ENCODE measurements around the gene SCNN1G. TPM values are rescaled to one million over a fixed set of nuclear protein-coding genes. Genes with fewer than 3 reads are reported as not detected.
A peak's percentile ranks its signal among the peaks of the same experiment; 100 is the strongest.

SCNN1G gene
- total and polyA plus RNA-seq, 2 of the 13 experiments (the other 11 are each of a cell fraction or from before 2014, with no cell fraction given), result not detected

DNA sequence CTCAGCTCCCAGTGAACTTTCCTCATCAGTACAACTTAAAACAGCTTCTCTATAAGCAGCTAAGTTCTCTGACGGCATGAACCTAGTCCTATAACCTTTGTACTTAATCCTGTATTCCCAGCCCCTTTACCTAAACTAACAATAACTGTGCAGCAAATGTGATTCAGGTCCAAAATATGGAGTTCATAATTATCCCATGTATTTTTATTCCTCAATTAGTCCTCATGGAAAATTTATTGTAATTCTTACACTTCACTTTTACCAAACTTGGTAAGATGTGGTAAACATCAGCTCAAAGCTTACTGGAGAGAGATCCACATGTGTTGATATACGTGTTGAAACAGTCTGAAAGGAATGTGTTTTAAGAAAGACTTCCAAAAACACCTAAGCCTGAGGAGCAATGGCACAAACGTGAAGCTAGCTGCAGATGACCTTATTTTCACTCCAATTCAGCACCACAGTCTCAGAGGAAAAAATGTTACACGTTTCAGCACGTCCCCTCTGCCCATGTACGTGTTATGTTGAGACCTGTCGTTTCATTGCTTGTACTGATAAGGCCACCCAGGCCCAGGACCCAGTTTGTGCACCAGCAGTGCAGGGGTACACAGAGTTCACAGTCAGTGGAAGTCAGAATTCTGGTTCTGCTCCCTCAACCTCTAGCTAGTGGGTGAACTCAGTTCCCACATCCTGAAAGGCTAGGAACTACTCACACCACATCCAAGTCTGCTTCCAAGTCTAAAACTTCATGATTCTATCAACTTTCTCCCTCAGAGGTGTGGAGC lies 40.4 kb upstream of the SCNN1G start (continued):
- TF ChIP-seq ZNF646 (CRISPR knock-in tag; IDR thresholded peaks at IDR 0.05) (peak; percentile 28; the same call in 1 of the 2 replicates), ZNF33A (CRISPR knock-in tag; IDR thresholded peaks at IDR 0.05; ENCODE audit: borderline replicate concordance) (no peak), ZFP1 (CRISPR knock-in tag; IDR thresholded peaks at IDR 0.05) (no peak), RBM22 (optimal IDR thresholded peaks at IDR 0.05; ENCODE audit: low read length) (peak; percentile 30), ZNF564 (CRISPR knock-in tag; IDR thresholded peaks at IDR 0.05) (no peak), ELF4 (CRISPR knock-in tag; IDR thresholded peaks at IDR 0.05; ENCODE audit: borderline replicate concordance) (no peak), TAF1 (CRISPR knock-in tag; IDR thresholded peaks at IDR 0.05) (no peak), MED13 (CRISPR knock-in tag; IDR thresholded peaks at IDR 0.05) (no peak), ZFP36L1 (CRISPR knock-in tag; IDR thresholded peaks at IDR 0.05) (no peak), ZBTB21 (CRISPR knock-in tag; IDR thresholded peaks at IDR 0.05) (peak; percentile 53), ARID4A (CRISPR knock-in tag; IDR thresholded peaks at IDR 0.05; ENCODE audit: borderline replicate concordance) (peak; percentile 57; the same call in 1 of the 2 replicates)
- TF ChIP-seq, protein P1, sequence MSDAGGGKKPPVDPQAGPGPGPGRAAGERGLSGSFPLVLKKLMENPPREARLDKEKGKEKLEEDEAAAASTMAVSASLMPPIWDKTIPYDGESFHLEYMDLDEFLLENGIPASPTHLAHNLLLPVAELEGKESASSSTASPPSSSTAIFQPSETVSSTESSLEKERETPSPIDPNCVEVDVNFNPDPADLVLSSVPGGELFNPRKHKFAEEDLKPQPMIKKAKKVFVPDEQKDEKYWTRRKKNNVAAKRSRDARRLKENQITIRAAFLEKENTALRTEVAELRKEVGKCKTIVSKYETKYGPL (CRISPR knock-in tag; IDR thresholded peaks at IDR 0.05), result no peak
- TF ChIP-seq, protein P2, sequence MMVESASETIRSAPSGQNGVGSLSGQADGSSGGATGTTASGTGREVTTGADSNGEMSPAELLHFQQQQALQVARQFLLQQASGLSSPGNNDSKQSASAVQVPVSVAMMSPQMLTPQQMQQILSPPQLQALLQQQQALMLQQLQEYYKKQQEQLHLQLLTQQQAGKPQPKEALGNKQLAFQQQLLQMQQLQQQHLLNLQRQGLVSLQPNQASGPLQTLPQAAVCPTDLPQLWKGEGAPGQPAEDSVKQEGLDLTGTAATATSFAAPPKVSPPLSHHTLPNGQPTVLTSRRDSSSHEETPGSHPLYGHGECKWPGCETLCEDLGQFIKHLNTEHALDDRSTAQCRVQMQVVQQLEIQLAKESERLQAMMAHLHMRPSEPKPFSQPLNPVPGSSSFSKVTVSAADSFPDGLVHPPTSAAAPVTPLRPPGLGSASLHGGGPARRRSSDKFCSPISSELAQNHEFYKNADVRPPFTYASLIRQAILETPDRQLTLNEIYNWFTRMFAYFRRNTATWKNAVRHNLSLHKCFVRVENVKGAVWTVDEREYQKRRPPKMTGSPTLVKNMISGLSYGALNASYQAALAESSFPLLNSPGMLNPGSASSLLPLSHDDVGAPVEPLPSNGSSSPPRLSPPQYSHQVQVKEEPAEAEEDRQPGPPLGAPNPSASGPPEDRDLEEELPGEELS (CRISPR knock-in tag; IDR thresholded peaks at IDR 0.05), result peak; percentile 51; the same call in 1 of the 2 replicates
- TF ChIP-seq, protein P3, sequence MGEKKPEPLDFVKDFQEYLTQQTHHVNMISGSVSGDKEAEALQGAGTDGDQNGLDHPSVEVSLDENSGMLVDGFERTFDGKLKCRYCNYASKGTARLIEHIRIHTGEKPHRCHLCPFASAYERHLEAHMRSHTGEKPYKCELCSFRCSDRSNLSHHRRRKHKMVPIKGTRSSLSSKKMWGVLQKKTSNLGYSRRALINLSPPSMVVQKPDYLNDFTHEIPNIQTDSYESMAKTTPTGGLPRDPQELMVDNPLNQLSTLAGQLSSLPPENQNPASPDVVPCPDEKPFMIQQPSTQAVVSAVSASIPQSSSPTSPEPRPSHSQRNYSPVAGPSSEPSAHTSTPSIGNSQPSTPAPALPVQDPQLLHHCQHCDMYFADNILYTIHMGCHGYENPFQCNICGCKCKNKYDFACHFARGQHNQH (CRISPR knock-in tag; IDR thresholded peaks at IDR 0.05), result peak; percentile 47; the same call in 1 of the 2 replicates

Data from HepG2 (cell line).